ENCODE measurements around the gene CDC42EP2.
"Not testable (repeated sequence)": the region's sequence is repeated elsewhere in the genome, so short reads cannot be mapped to it uniquely, and the experiment has no call there.

CDC42EP2 gene

DNA sequence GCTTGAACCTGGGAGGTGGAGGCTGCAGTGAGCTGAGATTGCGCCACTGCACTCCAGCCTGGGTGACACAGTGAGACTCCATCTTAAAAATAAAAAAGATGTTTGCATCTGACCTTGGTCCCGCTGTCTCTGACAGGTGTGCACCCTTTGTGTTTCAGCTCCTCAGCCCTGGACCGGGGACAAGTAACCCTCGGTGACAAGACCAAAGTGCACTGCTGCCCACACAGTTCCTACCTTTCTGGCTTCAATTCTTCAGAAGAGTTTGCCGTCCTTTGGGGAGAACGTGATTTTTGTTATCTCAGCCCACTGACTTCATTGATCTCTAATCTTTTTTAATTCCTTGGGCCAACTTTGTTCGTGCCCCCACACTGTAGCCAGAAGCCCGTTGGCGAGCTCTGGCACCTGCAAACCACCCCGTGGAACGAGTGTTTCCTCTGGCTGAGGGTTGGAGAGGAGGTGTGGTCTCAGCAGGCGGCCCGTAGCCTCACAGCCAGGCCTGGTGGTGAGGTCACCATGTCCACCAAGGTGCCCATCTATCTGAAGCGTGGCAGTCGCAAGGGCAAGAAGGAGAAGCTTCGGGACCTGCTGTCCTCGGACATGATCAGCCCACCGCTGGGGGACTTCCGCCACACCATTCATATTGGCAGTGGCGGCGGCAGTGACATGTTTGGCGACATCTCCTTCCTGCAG is 5.9 kb downstream of the CDC42EP2 start:
- no peak for DNase-seq (ENCODE audit: low spot score)

DNA sequence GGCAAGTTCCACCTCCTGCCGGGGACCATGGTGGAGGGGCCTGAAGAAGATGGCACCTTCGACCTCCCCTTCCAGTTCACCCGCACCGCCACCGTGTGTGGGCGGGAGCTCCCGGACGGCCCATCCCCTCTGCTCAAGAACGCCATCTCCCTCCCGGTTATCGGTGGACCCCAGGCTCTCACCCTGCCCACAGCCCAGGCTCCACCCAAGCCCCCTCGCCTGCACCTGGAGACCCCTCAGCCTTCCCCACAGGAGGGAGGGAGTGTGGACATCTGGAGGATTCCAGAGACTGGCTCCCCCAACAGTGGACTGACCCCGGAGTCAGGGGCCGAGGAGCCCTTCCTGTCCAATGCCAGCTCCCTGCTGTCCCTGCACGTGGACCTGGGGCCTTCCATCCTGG is 6.4 kb downstream of the CDC42EP2 start:
- DNase-seq (ENCODE audit: low spot score): no peak

DNA sequence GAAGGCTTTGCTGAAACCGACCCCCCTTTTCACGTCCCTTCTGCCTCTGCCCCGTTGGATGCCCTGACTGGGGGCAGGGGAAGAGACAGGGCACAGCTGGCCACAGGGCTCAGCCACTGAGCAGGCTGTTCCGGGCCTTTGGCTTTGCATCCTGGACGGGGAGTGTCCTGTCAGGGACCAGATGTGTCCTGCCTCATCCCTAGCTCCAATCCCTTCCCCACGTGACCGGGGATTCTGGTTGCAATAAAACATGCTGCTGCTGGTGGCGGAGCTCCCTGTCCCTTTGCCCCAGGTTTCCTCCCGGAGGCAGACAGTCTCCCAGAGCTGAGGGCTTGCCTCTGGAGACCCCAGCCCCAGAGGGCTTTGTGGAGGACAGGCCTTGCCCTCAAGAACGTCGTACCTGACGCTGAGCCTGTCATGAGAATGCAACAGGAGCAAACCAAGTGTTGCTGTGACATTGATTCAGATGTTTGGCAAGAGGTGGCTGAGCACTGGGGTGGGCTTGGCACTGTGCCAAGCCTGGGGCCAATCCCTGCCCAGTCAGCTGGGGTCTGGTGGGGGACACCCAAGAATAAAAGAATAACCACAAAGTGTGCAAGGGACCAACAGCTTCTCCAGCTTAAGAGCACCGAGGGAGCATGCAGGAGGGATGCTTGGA is 7.3 kb downstream of the CDC42EP2 start:
- DNase-seq (ENCODE audit: low spot score): no peak

DNA sequence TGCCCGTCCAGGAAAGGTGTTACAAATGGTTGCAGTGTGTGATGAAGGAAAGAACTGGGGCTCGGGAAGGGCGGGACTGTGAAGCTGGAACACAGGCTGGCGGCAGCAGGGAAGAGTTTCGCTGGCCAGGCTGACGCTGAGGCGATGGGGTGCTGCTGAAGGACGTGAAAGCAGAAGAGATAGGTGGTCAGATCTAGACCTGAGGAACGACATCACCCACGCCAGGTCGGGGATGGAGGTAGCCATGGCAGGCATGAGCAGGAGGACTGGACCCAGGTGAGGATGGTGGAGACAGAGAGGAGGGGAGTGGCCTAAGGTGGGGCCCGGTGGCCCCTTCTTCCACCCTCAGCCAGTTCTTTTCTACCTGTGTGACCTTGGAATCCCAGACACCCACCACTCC is 9.1 kb downstream of the CDC42EP2 start:
- no peak for DNase-seq (ENCODE audit: low spot score)

DNA sequence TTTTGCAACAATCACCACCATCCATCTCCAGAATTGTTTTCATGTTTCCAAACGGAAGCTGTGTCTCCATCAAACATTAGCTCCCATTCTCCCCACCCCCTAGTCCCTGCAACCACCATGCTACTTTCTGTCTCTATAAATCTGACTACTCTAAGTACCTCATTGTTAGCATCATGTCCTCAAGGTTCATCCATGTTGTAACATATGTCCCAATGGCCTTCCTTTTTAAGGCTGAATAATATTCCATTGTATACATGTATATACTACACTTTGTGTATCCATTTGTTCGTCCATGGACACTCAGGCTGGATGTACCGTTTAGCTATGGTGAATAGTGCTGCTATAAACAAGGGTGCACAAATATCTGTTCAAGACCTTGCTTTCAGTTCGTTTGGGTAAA is 10.8 kb downstream of the CDC42EP2 start:
- DNase-seq (ENCODE audit: low spot score): no peak

DNA sequence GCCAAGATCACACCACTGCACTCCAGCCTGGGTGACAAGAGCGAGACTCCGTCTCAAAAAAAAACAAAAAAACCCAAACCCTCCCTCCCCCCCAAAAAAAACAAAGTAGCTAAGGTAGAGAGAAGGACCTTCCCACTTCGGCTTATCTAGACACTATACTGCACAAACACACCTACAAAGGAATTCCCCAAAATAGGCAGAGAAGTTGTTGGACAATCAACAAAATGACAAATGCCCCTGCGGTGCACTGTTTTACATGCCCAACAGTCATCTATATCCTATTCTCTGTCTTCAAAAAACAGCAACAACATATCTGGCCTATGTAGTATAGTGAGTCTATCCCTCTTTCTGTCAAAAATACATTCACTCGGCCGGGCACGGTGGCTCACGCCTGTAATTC is 12.4 kb downstream of the CDC42EP2 start:
- DNase-seq (ENCODE audit: low spot score): no peak

DNA sequence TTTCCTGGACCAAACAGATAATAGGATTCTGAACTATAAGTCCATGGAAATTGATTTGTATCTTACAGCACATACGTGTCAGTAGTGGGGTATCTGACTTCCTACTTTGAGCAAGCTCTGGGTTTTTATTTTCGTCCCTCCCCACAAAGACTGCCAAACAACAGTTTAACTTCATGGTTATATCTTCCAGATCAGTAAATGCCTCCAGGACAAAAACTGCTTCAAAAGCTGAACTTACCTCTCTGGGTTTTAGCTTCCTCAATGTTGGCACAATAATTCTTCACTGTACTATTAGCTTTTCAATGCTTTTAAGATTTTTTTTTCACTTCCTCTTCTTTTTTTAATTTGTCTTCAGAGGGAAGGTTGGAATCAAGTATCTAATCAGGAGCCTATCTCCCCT is 14.8 kb downstream of the CDC42EP2 start:
- DNase-seq (ENCODE audit: low spot score): no peak

DNA sequence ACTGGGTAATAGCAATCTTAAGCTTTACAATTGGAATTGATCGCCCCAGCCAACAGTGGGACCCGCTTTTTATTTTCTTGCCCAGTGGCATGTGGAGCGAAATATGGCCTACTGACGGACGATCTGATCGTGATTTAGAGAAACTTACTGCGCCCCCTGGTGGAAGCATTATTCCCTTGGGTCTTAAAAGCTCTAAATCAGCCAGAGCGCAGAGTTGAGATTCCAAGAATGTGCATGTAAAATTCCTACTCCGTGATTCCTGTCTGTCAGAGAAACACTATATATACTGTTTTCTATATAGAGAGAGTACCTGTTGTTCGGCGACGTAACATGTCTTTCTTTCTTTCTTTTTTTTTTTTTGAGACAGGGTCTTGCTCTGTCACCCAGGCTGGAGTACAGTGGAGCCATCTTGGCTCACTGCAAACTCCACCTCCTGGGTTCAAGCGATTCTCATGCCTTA is 15.3 kb downstream of the CDC42EP2 start:
- DNase-seq (ENCODE audit: low spot score): peak; percentile 94

DNA sequence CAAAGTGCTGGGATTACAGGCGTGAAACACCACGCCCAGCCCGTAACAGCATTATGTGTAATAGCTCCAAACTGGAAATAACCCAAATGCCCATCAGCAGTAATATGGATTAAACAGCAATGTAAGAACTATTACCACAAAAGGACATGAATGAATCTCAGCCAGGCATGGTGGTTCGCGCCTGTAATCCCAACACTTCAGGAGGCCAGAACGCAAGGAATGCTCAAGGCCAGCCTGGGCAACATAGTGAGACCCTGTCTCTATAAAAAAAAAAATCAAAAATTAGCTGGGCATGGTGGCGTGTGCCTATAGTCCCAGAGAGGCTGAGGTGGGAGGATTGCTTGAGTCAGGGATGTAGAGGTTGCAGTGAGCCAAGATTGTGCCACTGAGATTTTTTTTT is 15.9 kb downstream of the CDC42EP2 start:
- DNase-seq (ENCODE audit: low spot score): no peak

DNA sequence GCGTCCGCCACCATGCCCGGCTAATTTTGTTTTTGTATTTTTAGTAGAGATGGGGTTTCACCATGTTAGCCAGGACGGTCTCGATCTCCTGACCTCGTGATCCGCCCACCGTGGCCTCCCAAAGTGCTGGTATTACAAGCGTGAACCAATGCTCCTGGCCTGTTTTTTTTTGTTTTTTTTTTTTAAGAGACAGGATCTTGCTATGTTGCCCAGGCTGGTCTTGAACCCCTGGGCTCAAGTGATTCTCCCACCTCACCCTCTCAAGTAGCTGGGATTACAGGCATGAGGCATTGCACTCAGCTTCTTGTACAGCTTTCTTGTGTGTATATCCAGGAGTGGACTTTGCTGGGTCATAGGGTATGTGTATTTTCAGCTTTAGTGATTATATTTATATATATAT is 17.9 kb downstream of the CDC42EP2 start:
- DNase-seq (ENCODE audit: low spot score): not testable (repeated sequence)

DNA sequence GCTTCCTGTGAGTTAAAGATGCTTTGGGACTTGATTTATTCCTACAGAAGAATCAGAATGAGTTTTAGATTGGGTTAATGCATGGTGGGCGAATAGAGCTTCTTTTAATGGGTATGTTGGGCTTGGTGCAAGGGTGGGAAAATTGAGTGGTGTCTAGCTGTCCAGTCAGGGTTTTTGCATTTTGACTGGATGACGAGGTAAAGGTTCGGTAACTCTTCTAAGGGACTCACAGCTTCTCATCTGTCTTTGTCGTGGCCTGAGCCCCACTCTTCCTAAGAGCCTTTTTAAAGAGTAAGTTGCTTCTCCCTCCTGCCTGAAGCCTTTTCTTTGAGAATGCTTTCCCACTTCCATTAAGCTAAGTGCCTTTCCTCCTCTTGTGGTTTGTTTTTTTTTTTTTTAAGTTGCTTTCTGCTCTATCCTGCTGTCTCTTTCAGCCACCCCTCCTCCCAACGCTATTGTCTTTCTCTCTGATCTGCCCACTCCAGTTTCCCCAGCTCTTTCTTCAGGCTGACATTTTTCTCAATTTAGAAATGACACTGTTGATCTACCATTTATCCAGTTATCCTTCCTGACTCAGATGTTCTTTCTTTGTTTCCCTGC is 20.1 kb downstream of the CDC42EP2 start:
- DNase-seq (ENCODE audit: low spot score): no peak

DNA sequence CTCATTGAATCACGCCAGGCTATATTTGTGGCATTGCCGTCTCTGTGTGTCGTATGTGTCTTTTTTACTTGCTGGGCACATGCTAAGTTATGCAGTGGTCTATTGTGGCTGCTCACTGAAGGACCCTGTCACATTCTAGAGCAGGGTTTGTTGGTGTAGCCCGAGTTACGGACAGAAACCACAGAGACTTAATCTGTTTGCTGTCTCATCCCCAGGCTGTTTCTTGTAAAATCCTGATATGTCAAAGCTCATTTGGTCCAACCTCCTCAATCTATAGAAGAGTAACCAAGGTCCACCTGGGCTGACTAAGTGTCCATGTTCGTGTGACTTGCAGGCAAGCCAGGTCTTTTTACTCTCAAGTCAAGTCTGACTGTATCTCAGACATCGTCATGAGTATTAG is 24.0 kb downstream of the CDC42EP2 start:
- DNase-seq (ENCODE audit: low spot score): no peak

DNA sequence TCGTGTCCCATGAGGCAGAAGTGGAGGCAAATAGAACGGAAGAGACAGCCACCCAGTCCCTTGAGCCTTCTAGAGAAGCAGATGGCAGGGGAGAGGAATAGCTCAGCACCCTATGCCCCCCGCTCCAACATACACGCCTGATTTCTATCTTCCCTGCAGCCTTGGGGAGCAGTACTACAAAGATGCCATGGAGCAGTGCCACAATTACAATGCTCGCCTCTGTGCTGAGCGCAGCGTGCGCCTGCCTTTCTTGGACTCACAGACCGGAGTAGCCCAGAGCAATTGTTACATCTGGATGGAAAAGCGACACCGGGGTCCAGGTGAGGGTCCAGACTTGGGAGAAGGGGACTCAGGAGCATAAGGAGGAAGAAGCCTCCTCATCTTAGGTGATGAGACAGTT is 25.6 kb downstream of the CDC42EP2 start:
- no peak for DNase-seq (ENCODE audit: low spot score)

DNA sequence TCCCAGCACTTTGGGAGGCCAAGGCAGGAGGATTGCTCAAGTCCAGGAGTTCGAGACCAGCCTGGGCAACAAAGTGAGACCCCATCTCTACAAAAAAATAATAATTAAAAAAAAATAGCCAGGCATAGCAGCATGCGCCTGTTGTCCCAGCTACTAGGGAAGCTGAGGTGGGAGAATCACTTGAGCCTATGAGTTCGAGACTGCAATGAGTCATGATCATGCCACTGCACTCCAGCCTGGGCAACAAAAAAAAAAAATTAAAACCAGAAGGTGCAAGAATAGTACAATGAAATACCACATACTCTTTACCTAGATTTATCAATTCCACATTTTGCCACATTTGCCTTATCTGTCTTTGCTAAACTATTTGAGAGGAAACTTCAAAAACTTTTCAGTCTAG is 27.2 kb downstream of the CDC42EP2 start:
- no peak for DNase-seq (ENCODE audit: low spot score)

DNA sequence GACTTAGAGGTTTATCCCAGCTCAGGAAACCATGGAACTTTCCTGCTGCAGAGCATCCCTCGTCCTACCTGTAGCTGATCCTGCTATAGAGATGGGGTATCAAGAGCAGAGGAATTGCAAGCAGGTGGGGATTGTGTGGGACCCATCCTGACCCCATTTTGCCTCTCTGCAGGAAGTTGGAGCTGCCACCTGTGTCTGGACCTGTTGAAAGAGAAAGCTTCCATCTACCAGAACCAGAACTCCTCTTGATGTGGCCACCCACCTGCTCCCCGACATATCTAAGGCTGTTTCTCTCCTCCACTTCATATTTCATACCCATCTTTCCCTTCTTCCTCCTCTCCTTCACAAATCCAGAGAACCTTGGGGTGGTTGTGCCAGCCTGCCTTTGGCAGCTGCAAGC is 36.8 kb downstream of the CDC42EP2 start:
- DNase-seq (ENCODE audit: low spot score): no peak

DNA sequence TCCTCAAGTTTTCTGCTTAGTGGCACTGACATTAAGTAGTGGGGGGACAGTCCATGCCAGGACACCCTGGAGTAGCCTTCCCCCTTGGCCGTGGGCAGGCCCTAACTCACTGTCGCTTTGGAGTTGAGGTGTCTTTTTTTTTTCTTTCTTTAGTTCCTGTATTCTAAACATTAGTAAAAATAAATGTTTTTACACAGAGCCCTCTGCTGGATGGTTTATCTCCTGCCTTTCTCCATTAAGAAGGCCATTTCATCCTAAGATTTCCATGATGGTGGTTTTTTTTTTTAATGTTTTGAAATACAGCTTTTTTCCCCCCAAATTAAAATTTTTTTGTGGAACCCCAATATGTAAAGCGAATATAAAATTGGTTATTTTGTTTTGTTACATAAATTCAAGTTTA is 38.1 kb downstream of the CDC42EP2 start:
- peak; percentile 52 for DNase-seq (ENCODE audit: low spot score)

DNA sequence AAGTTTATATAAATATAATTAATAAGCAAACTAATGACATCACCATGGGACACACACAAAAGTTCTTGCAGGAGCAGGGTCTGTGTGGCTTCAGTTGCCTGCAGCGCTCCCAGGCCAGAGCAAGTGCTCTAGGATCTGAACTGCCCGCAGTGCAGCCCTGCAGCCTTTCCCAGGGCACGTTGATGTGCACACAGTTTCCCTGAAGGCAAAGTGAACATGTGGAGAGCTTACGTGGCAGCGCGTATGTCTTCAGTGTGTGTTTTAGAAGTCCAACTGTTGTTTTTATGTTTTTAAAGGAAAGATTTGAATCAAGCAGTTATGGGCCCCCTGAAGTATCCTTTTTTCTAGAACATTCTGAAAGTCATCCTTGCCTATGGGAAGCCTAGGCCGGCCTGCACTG is 38.7 kb downstream of the CDC42EP2 start:
- DNase-seq (ENCODE audit: low spot score): no peak

DNA sequence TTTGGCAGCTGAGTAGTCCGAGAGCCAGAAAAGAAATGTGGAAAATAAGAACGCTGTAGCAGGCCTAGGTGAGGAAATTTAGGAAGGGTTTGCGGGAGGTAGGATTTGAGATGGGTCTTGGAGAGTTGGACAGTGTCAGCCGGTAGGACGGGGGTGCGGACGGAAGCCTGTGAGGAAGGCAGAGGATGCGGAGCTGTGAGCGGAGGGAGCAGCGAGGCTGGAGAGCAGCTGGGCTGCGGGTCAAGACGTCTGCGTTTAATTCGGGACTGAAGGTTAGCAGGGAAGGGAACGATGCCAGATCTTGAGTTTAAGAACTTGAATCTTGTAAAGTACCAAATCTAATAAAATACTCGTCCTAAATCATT is 39.2 kb downstream of the CDC42EP2 start:
- no peak for DNase-seq (ENCODE audit: low spot score)

DNA sequence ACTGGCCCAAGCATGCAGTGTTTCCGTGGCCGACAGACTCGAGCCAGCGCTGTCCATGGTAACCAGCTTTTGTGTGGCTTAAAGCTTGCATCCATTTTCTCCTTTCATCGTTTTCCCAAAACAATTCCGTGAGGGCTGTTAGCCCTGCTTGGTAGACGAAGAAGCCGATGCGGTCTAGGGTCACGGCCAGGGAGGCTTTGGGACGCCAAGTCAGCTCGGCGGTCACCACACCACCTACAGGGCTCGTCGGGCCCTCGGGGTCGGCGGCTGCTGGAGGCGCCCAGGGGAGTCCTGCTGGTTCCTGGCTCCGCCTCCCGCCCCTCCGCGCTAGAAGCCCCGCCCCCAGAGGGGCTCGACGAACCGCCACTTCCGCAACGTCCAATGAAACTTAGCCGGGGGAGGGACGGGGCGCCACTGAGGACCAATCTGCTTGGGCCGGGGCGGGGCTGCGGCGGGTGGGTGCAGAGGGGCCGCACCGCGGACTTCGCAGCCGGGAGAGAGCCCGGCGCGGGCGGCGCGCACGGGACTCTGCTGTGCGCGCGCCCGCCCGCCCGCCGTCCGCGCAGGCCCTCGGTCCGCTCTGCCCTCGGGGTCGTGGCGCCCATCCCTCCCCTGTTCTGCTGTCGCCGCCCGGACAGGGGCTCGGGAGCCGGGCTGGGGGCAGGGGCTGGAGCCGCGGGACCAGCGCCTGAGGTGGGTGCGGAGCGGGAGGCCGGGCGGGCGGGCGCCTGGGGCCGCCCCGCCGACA is 39.8 kb downstream of the CDC42EP2 start, which contains the start of gene TIGD3:
TSS of gene TIGD3 (plus strand) at position 487 of the 748 bp plus-strand sequence. CDS start 1,058 bp downstream, outside the sequence.
- peak; percentile 97 for DNase-seq (ENCODE audit: low spot score)

DNA sequence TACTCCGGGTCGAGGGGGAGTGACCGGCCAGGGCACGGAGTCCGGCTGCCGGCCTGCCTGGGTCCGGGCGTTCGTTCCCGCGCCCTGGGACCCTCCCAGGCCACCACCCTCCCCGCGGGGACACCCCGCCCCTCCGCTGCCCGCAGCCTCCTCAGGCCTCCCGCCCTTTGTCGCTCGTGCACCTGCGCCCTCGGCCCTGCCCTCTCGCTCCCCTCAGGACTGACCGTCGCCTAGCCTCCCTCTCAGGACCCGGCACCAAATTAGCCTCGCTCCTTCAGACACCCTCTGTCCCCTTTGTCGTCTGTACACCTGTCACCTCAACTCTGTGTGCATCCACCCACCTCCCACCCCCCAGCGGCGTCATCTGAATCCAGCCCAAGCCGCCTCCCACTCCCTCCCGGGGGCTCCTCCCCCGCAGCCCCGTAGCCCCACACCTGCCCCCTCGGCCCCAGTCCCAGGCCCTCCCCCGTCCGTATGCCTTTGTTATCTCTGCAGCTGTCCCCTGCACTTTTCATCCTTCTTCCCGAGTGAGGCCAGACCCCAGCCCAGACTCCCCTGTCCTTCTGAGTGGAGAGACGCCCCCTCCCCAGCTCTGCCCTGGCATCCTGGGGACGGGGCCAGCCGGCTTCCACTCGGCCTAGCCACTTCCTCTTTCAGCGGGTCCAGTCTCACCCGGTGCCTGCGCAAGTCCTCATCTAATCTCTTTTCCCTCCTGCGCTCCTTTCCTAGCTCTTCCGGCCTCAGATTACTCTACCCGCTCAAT is 40.5 kb downstream of the CDC42EP2 start:
- DNase-seq (ENCODE audit: low spot score): peak; percentile 41

DNA sequence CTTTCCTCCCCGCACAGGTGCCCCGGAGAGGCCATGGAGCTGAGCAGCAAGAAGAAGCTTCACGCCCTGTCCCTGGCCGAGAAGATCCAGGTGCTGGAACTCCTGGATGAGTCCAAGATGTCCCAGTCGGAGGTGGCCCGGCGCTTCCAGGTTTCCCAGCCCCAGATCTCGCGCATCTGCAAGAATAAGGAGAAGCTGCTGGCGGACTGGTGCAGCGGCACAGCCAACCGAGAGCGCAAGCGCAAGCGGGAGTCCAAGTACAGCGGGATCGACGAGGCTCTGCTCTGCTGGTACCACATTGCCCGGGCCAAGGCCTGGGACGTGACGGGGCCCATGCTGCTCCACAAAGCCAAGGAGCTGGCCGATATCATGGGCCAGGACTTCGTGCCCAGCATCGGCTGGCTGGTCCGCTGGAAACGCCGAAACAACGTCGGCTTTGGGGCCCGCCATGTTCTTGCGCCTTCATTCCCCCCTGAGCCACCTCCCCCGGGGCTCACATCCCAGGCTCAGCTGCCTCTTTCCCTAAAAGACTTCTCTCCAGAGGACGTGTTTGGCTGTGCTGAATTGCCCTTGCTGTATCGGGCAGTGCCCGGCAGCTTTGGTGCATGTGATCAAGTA is 41.2 kb downstream of the CDC42EP2 start:
- DNase-seq (ENCODE audit: low spot score): peak; percentile 49

Measured in cerebellar cortex (tissue), 1 donor.